Measurements from ENCODE around the gene DNAH12. TPM values are rescaled to one million over a fixed set of nuclear protein-coding genes. Genes with fewer than 3 reads are reported as not detected.
"Not testable (repeated sequence)": the region's sequence is repeated elsewhere in the genome, so short reads cannot be mapped to it uniquely, and the experiment has no call there.

DNAH12 gene
- total RNA-seq, 1 donor from 2014 or later, result 0.80 TPM

- ATAC-seq; DNase-seq (ENCODE audit: low spot score); intact Hi-C loops (cut with DNase I): not testable (repeated sequence)
Observed at GRCh38 chr3:57438460-57438859, 105.7 kb downstream of the DNAH12 start.

GRCh38 chr3:57436195-57436761 is 107.9 kb downstream of the DNAH12 start:
- no peak for ATAC-seq
- no peak for DNase-seq (ENCODE audit: low spot score)
- intact Hi-C loops (cut with DNase I), result no loop called here

- ATAC-seq (no peak), DNase-seq (ENCODE audit: low spot score) (no peak)
- intact Hi-C loops (cut with DNase I), result loop anchor here (5.0 kb wide), 1 partner anchor 377 kb away; no protein-coding TSS in a partner anchor
Observed at GRCh38 chr3:57434041-57434440, 110.1 kb downstream of the DNAH12 start.

- DNase-seq (ENCODE audit: low spot score) (no peak), ATAC-seq (no peak)
- intact Hi-C loops (cut with DNase I), result no loop called here
Observed at GRCh38 chr3:57423335-57423734, 120.8 kb downstream of the DNAH12 start.

DNA sequence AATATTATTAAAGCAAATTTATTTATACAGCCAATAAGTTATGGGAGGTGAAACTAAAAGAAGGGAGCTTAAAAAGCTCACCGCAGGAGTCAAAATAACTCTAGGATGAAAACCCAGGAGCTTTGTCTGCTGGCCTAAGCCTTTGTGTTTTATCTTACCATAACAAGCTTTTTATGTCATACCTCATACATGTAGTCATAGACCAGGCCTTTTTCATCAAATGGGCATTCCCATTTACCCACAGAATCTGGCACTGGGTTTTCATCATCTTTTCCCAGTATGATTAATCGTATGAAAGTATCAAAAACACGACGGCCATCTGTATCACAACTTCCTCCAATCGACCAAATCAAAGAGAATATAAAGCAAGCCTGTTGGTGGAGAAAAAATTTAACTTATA is 122.8 kb downstream of the DNAH12 start:
- no peak for ATAC-seq
- intact Hi-C loops (cut with DNase I), result no loop called here

DNA sequence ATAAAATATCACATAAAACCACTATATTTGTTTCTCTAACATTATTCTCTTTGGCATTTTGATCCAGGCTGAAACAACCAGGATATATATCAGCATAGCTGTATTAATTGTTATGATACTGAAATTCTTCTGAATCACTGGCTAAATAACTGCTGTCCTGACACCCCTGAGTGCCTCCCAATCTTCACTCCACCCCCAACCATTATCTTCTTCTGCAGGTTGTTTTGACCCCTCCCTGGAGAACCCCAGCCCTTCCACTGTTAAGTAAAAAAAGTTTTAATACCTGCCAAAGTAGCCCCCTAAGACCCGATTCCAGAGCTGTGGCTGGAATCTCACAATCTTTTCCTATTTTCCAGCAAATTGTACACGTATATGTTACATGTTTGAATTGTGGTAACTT is 124.1 kb downstream of the DNAH12 start:
- intact Hi-C loops (cut with DNase I), result no loop called here
- DNase-seq (ENCODE audit: low spot score) (no peak), ATAC-seq (no peak)

More for the DNA sequence above, 122.8 kb downstream of the DNAH12 start:
- no peak for DNase-seq (ENCODE audit: low spot score)

GRCh38 chr3:57411715-57412114 is 132.4 kb downstream of the DNAH12 start:
- intact Hi-C loops (cut with DNase I), result no loop called here
- DNase-seq (ENCODE audit: low spot score) (no peak), ATAC-seq (no peak)

DNA sequence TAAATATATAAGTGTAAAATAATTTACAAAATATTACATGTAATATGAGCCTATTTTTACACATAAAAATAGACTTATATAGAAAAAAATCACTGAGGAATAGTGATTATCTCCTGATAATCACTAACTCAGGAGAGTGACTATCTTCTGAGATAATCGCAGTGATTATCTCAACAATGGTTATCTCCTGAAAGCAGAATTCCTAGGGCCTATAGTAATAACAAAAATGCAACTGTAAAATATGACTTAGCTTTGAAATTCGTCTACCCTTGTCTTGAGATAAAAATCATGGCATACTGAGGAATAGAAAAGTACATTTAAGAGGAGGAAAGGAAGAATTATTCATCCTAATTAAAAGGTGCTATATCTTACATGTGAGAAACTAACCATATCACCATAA is 134.7 kb downstream of the DNAH12 start:
- ATAC-seq, result no peak
- no peak for DNase-seq (ENCODE audit: low spot score)
- intact Hi-C loops (cut with DNase I), result no loop called here

GRCh38 chr3:57402675-57403074 is 141.5 kb downstream of the DNAH12 start:
- DNase-seq (ENCODE audit: low spot score), result no peak
- ATAC-seq, result no peak
- intact Hi-C loops (cut with DNase I), result no loop called here

- no peak for DNase-seq (ENCODE audit: low spot score)
- peak; percentile 63 for ATAC-seq
- intact Hi-C loops (cut with DNase I), result no loop called here
Observed at GRCh38 chr3:57397175-57398026, 146.7 kb downstream of the DNAH12 start.

DNA sequence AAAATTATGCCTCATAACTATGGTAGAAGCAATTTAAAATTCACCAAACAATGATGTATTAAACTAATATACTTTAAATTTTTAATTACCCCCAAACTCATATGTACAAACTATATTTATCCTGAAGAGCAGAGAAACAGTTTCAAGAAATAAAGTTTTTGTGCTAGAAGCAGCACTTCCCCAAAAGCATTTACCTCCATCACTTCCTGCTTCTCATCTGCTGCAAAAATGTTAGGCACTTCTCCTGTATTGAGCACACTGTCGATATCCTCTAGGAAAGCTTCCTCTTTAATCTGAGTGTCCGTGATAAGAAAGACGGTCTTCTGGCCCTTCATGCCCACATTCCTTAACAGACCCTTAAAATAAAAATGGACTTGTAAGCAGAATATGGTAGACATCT is 150.2 kb downstream of the DNAH12 start:
- no peak for DNase-seq (ENCODE audit: low spot score)
- ATAC-seq, result no peak
- intact Hi-C loops (cut with DNase I), result no loop called here

DNA sequence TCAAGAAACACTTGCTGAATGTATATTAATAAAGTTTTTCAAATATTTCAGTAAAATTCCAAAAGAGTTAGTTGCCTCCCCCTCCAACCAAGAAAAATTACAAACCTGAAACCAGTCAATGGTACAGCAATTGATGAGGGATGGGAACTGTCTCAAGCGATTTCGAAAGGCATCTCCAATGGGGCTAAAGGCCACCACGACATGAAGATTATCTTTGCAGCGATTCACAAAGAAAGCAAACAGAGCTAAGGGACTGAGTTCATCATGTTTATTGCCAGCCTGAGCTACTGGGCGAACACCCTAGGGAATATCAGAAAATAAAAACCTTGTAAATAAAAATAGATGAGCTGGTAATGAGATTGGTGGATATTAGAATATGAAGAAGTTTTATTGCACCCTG is 152.4 kb downstream of the DNAH12 start:
- no peak for ATAC-seq
- no peak for DNase-seq (ENCODE audit: low spot score)
- intact Hi-C loops (cut with DNase I), result no loop called here

DNA sequence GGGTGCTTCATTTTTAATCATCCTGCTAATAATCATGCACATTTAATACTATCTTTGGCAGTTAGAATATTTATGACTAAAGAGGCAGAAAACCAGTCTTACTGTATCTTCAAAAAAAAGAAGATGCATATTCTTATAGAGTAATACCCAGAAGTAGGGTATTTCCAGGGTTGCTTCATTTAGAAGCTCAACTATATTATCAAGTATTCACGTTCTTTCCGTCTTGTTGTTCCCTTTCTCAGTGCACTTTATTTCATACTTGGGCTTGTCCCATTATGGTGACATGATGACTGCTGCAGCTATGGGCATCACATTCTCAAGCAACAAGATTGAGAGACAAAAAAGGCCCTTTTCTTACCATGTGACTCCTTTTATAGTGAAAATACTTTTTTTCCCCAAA is 154.9 kb downstream of the DNAH12 start:
- no peak for DNase-seq (ENCODE audit: low spot score)
- intact Hi-C loops (cut with DNase I), result no loop called here
- no peak for ATAC-seq

- ATAC-seq (no peak), DNase-seq (ENCODE audit: low spot score) (no peak)
- intact Hi-C loops (cut with DNase I), result no loop called here
Observed at GRCh38 chr3:57386307-57386706, 157.8 kb downstream of the DNAH12 start.

DNA sequence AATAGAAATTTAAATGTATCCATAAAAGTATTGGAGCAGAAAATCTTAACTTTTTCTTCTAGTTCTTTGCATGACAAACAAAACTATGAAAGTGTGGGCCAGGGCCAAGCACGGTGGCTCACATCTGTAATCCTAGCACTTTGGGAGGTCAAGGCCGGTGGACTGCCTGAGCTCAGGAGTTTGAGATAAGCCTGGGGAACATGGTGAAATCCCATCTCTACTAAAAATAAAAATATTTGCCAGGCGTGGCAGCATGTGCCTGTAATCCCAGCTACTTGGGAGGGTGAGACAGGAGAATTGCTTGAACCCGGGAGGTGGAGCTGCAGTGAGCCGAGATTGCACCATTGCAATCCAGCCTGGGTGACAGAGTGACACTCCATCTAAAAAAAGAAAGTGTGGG is 158.6 kb downstream of the DNAH12 start:
- ATAC-seq (no peak), DNase-seq (ENCODE audit: low spot score) (no peak)
- intact Hi-C loops (cut with DNase I), result no loop called here

DNA sequence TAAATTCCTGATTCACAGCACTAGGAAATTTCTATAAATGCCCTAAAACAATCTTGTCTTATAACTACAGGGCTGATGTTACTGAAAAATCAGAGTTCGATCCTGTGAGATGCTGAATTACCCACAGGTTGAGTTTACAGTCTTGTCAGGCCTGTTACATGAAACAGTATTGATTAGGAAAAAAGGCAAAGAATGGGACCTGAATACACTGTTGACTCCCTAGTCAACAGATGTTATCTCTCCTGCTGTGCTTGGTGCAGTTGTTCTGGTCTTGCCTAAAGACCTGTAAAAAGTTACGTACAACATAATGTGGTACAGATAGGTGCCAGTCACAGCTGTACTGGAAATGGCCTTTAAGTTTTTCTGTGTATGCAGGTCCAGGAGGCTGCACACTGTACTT is 160.3 kb downstream of the DNAH12 start:
- ATAC-seq, result no peak
- intact Hi-C loops (cut with DNase I), result no loop called here
- DNase-seq (ENCODE audit: low spot score), result no peak

GRCh38 chr3:57383406-57383805 is 160.7 kb downstream of the DNAH12 start:
- no peak for DNase-seq (ENCODE audit: low spot score)
- ATAC-seq, result no peak
- intact Hi-C loops (cut with DNase I), result no loop called here

- DNase-seq (ENCODE audit: low spot score), result no peak
- intact Hi-C loops (cut with DNase I), result no loop called here
- ATAC-seq, result no peak
Observed at GRCh38 chr3:57382933-57383332, 161.2 kb downstream of the DNAH12 start.

- ATAC-seq, result no peak
- DNase-seq (ENCODE audit: low spot score), result no peak
- intact Hi-C loops (cut with DNase I), result no loop called here
Observed at GRCh38 chr3:57370341-57370740, 173.8 kb downstream of the DNAH12 start.

DNA sequence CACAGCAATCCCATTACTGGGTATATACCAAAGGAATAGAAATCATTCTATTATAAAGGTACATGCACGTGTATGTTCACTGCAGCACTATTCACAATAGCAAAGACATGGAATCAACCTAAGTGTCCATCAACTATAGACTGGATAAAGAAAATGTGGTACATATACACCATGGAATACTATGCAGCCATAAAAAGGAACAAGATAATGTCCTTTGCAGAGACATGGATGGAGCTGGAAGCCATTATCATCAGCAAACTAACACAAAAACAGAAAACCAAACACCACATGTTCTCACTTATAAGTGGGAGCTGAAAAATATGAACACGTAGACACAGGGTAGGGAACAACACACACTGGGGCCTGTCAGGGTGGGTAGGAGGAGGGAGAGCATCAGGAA is 179.1 kb downstream of the DNAH12 start:
- DNase-seq (ENCODE audit: low spot score); ATAC-seq; intact Hi-C loops (cut with DNase I): not testable (repeated sequence)

GRCh38 chr3:57356275-57356674 is 187.9 kb downstream of the DNAH12 start:
- DNase-seq (ENCODE audit: low spot score); intact Hi-C loops (cut with DNase I); ATAC-seq: not testable (repeated sequence)
